Neural cell (in vitro differentiated cells): Measurements from ENCODE around the gene KRT86. TPM values are rescaled to one million over a fixed set of nuclear protein-coding genes. Genes with fewer than 3 reads are reported as not detected.

Experiments used
- H2AFZ ChIP-seq: fragments of 200-600, 300-800 bp; sonication (generic), shearing (Covaris generic); 2 replicates; pipeline ENCODE4 v1.6.0; 2014; ENCODE audit warnings: low read depth, mild to moderate bottlenecking, antibody characterized with exemption, low read length, moderate library complexity
- H3F3A ChIP-seq: fragments of 200-600 bp; shearing (Covaris generic); 2 replicates; pipeline ENCODE4 v1.6.1; 2016; ENCODE audit warnings: mild to moderate bottlenecking, moderate library complexity, mixed read lengths, antibody characterized with exemption, low read length; ENCODE audit not compliant: insufficient read depth, poor library complexity, severe bottlenecking
- H3K27ac ChIP-seq: fragments of 200-600, 300-800 bp; sonication (generic), shearing (Covaris generic); 2 replicates; pipeline ENCODE4 v1.5.1; 2014; ENCODE audit warnings: mild to moderate bottlenecking, low read length, moderate library complexity
- H3K27me3 ChIP-seq: fragments of 300-800, 200-600 bp; sonication (generic), shearing (Covaris generic); 2 replicates; pipeline ENCODE4 v1.6.0; 2014; ENCODE audit warnings: mild to moderate bottlenecking, low read depth, low read length, moderate library complexity; ENCODE audit not compliant: insufficient read depth
- H3K36me3 ChIP-seq: fragments of 300-800, 200-600 bp; sonication (generic), shearing (Covaris generic); 2 replicates; pipeline ENCODE4 v1.5.1; 2014; ENCODE audit warnings: mild to moderate bottlenecking, antibody characterized with exemption, low read length, moderate library complexity; ENCODE audit not compliant: insufficient read depth
- H3K4me2 ChIP-seq: fragments of 300-800, 200-600 bp; sonication (generic), shearing (Covaris generic); 2 replicates; pipeline ENCODE4 v1.6.0; 2014; ENCODE audit warnings: mild to moderate bottlenecking, low read length
- H3K4me3 ChIP-seq: fragments of 300-800, 200-600 bp; sonication (generic), shearing (Covaris generic); 2 replicates; pipeline ENCODE4 v1.5.1; 2014; ENCODE audit warnings: mild to moderate bottlenecking, low read length, moderate library complexity
- H3K79me2 ChIP-seq: fragments of 200-600 bp; shearing (Covaris generic); replicated peaks from 2 replicates; pipeline ENCODE4 v1.6.0; 2014; ENCODE audit warnings: mild to moderate bottlenecking, low read length, moderate library complexity; ENCODE audit not compliant: insufficient read depth
- H3K9ac ChIP-seq: fragments of 300-800, 200-600 bp; sonication (generic), shearing (Covaris generic); 2 replicates; pipeline ENCODE4 v1.6.1; 2016; ENCODE audit warnings: mild to moderate bottlenecking, low read length, mixed read lengths
- H3K9me2 ChIP-seq: fragments of 200-600 bp; shearing (Covaris generic); 2 replicates; pipeline ENCODE4 v1.6.1; 2016; ENCODE audit warnings: mild to moderate bottlenecking, low read length, mixed read lengths; ENCODE audit not compliant: insufficient read depth
- H3K9me3 ChIP-seq: fragments of 200-600, 300-800 bp; sonication (generic), shearing (Covaris generic); 2 replicates; pipeline ENCODE4 v1.6.1; 2016; ENCODE audit warnings: mild to moderate bottlenecking, mixed run types, low read length, moderate library complexity, mixed read lengths
- H4K20me1 ChIP-seq: fragments of 200-600 bp; shearing (Covaris generic); 2 replicates; pipeline ENCODE4 v1.6.1; 2016; ENCODE audit warnings: mild to moderate bottlenecking, mixed run types; ENCODE audit not compliant: insufficient read depth
- EP300 ChIP-seq: fragments of 450-650 bp; conservative IDR thresholded peaks from 2 replicates; pipeline ENCODE4 v1.6.1; 2014; ENCODE audit warnings: antibody characterized with exemption, mild to moderate bottlenecking, moderate library complexity; ENCODE audit not compliant: poor library complexity, severe bottlenecking
- EZH2 ChIP-seq: fragments of 200-600, 300-800 bp; shearing (Covaris generic), sonication (generic); IDR thresholded peaks from 2 replicates; pipeline ENCODE4 v1.6.1; 2014; ENCODE audit warnings: antibody characterized with exemption, low read length, borderline replicate concordance, mild to moderate bottlenecking; ENCODE audit not compliant: insufficient read depth, poor library complexity, severe bottlenecking
- MXI1 ChIP-seq: fragments of 450-650 bp; conservative IDR thresholded peaks from 2 replicates; pipeline ENCODE4 v1.6.1; 2014; ENCODE audit warnings: antibody characterized with exemption, mild to moderate bottlenecking; ENCODE audit not compliant: poor library complexity, severe bottlenecking
- POLR2AphosphoS5 ChIP-seq: IDR thresholded peaks from 2 replicates; pipeline ENCODE4 v1.6.1; 2012
- RAD21 ChIP-seq: fragments of 450-650 bp; conservative IDR thresholded peaks from 2 replicates; pipeline ENCODE4 v1.6.1; 2014; ENCODE audit warnings: antibody characterized with exemption, mild to moderate bottlenecking, moderate library complexity
- SMC3 ChIP-seq: fragments of 450-650 bp; conservative IDR thresholded peaks from 2 replicates; pipeline ENCODE4 v1.6.1; 2014; ENCODE audit warnings: antibody characterized with exemption, mild to moderate bottlenecking, moderate library complexity; ENCODE audit not compliant: poor library complexity
- TAF1 ChIP-seq: IDR thresholded peaks from 2 replicates; pipeline ENCODE4 v1.6.1; 2012; ENCODE audit warnings: low read depth
- polyA plus RNA-seq: library from polyadenylated mRNA; depleted of rRNA; stranded (reverse); fragments of >200 nt; gene quantifications from 2 replicates; pipeline ENCODE4 v1.2.3, GENCODE V29; 2014
- TF ChIP-seq, protein P1 (sequence below): fragments of 450-650 bp; IDR thresholded peaks from 2 replicates; pipeline ENCODE4 v1.5.1; 2014; ENCODE audit warnings: antibody characterized with exemption, mild to moderate bottlenecking, moderate library complexity; ENCODE audit not compliant: poor library complexity, severe bottlenecking
- TF ChIP-seq, protein P2 (sequence below): IDR thresholded peaks from 2 replicates; pipeline ENCODE4 v1.6.1; 2012; ENCODE audit warnings: borderline replicate concordance

Gene KRT86
- polyA plus RNA-seq, 1 donor from 2014 or later, result not detected

DNA sequence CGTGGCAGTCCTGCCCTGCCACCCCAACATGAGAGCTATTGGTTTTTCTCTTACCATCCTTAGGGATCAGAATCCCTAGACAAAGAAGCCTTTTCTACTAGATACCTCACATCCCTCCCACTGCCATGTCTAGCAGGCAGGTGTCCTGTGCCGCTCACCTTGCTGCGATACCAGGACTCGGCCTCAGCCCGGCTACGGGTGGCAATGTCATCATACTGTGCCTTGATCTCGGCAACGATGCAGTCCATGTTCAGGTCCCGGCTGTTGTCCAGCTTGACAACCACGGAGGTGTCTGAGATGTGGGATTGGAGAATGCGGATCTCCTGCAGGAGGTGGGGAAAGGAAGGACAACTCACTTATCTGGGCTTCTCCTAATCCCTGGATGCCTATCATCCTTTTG, 42.3 kb downstream of the KRT86 start:
- Histone ChIP-seq H4K20me1 (no peaks in the 10 kb centered on the region), H3F3A (no peaks in the 10 kb centered on the region), H3K4me2 (no peak overlapping the region), H3K9me2 (no peaks in the 10 kb centered on the region), H3K36me3 (no peaks in the 10 kb centered on the region), H2AFZ (no peak overlapping the region), H3K9me3 (no peaks in the 10 kb centered on the region), H3K4me3 (no peak overlapping the region), H3K27ac (no peak overlapping the region), H3K27me3 (no peaks in the 10 kb centered on the region), H3K9ac (no peak overlapping the region), H3K79me2 (no peaks in the 10 kb centered on the region)
- TF ChIP-seq MXI1, result no peak
- no peak for TF ChIP-seq RAD21
- TF ChIP-seq EZH2, result no peak
- TF ChIP-seq EP300, result no peak
- TF ChIP-seq, protein P1, sequence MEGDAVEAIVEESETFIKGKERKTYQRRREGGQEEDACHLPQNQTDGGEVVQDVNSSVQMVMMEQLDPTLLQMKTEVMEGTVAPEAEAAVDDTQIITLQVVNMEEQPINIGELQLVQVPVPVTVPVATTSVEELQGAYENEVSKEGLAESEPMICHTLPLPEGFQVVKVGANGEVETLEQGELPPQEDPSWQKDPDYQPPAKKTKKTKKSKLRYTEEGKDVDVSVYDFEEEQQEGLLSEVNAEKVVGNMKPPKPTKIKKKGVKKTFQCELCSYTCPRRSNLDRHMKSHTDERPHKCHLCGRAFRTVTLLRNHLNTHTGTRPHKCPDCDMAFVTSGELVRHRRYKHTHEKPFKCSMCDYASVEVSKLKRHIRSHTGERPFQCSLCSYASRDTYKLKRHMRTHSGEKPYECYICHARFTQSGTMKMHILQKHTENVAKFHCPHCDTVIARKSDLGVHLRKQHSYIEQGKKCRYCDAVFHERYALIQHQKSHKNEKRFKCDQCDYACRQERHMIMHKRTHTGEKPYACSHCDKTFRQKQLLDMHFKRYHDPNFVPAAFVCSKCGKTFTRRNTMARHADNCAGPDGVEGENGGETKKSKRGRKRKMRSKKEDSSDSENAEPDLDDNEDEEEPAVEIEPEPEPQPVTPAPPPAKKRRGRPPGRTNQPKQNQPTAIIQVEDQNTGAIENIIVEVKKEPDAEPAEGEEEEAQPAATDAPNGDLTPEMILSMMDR, result no peak
- TF ChIP-seq, protein P2, sequence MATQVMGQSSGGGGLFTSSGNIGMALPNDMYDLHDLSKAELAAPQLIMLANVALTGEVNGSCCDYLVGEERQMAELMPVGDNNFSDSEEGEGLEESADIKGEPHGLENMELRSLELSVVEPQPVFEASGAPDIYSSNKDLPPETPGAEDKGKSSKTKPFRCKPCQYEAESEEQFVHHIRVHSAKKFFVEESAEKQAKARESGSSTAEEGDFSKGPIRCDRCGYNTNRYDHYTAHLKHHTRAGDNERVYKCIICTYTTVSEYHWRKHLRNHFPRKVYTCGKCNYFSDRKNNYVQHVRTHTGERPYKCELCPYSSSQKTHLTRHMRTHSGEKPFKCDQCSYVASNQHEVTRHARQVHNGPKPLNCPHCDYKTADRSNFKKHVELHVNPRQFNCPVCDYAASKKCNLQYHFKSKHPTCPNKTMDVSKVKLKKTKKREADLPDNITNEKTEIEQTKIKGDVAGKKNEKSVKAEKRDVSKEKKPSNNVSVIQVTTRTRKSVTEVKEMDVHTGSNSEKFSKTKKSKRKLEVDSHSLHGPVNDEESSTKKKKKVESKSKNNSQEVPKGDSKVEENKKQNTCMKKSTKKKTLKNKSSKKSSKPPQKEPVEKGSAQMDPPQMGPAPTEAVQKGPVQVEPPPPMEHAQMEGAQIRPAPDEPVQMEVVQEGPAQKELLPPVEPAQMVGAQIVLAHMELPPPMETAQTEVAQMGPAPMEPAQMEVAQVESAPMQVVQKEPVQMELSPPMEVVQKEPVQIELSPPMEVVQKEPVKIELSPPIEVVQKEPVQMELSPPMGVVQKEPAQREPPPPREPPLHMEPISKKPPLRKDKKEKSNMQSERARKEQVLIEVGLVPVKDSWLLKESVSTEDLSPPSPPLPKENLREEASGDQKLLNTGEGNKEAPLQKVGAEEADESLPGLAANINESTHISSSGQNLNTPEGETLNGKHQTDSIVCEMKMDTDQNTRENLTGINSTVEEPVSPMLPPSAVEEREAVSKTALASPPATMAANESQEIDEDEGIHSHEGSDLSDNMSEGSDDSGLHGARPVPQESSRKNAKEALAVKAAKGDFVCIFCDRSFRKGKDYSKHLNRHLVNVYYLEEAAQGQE, result no peak
- no peak for TF ChIP-seq TAF1
- no peak for TF ChIP-seq SMC3
- TF ChIP-seq POLR2AphosphoS5, result no peak

DNA sequence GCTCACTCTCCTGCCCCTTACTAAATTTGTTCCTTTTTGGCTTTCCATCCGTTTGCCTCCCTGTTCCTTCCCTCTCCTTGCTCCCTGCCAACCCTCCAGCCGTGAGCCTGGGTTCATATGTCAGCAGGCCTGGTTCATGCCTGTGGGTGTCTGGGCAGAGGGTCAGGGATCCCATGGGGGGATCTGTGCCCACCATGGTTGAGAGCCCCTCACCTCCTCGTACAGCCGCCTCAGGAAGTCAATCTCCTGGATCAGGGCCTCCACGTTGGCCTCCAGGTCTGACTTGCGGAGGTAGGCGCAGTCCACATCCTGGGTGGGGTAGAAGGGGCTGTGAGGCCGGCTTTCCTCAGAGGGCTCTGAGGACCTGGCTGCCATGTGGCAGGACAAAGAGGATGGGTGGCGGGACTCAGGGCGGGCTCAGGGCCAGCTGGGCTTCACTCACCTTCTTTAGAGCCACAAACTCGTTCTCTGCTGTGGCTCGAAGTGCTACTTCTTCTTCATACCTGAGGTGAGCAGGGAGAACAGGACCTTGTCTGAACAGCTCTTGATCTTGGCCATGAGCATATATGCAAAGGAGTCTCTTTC, 43.1 kb downstream of the KRT86 start:
- no peaks in the 10 kb centered on the region for H3K27me3 ChIP-seq
- no peak overlapping the region for H3K9ac ChIP-seq
- no peaks in the 10 kb centered on the region for H3K9me3 ChIP-seq
- no peak overlapping the region for H2AFZ ChIP-seq
- no peak overlapping the region for H3K4me3 ChIP-seq
- no peaks in the 10 kb centered on the region for H3K79me2 ChIP-seq
- H3K27ac ChIP-seq, result no peak overlapping the region
- H4K20me1 ChIP-seq, result no peaks in the 10 kb centered on the region
- no peaks in the 10 kb centered on the region for H3K9me2 ChIP-seq
- H3K36me3 ChIP-seq, result no peaks in the 10 kb centered on the region
- TF ChIP-seq, protein P2, result no peak
- TF ChIP-seq SMC3 (no peak), EP300 (no peak), TAF1 (no peak), EZH2 (no peak), POLR2AphosphoS5 (no peak), MXI1 (no peak)
- TF ChIP-seq, protein P1, result no peak
- no peak overlapping the region for H3K4me2 ChIP-seq
- no peaks in the 10 kb centered on the region for H3F3A ChIP-seq
